GM19025 (cell line): Measurements from ENCODE around the gene TNFRSF9.

ENCODE experiments used
- ATAC-seq: cut with Tn5 transposase; IDR thresholded peaks from one replicate; pipeline ENCODE4 v1.9.1; 2021; ENCODE audit warnings: mild to moderate bottlenecking, low read depth, moderate library complexity; ENCODE audit not compliant: unreplicated experiment

TNFRSF9 gene

GRCh38 chr1:7884757-7885156 is 55.9 kb downstream of the TNFRSF9 start:
- no peak for ATAC-seq

- no peak for ATAC-seq
Measured at GRCh38 chr1:7879228-7879627, 61.4 kb downstream of the TNFRSF9 start.

- ATAC-seq: no peak
Measured at GRCh38 chr1:7878027-7878426, 62.6 kb downstream of the TNFRSF9 start.

- no peak for ATAC-seq
Measured at GRCh38 chr1:7873801-7874795, 66.5 kb downstream of the TNFRSF9 start.

GRCh38 chr1:7871136-7871535 is 69.5 kb downstream of the TNFRSF9 start:
- ATAC-seq: no peak

- no peak for ATAC-seq
Measured at GRCh38 chr1:7869136-7869920, 71.3 kb downstream of the TNFRSF9 start.

GRCh38 chr1:7868070-7868780 is 72.4 kb downstream of the TNFRSF9 start:
- ATAC-seq: no peak

- ATAC-seq: no peak
Measured at GRCh38 chr1:7865978-7866377, 74.7 kb downstream of the TNFRSF9 start.
